Lower leg skin (tissue), 3 donors: ENCODE measurements around the gene TCHP.

Source experiments
- POLR2A ChIP-seq, 2 donors: fragments of 450-650 bp; IDR thresholded peaks; one replicate each; pipeline ENCODE4 v1.6.1; 2016 to 2017; ENCODE audit warnings: antibody characterized with exemption in 2 of 2, mild to moderate bottlenecking in 1 of 2, moderate library complexity in 1 of 2
- TF ChIP-seq, protein P1 (sequence below), 3 donors: fragments of 450-650 bp; IDR thresholded peaks; one replicate each; pipeline ENCODE4 v1.5.1; 2016; ENCODE audit warnings: antibody characterized with exemption in 3 of 3, mild to moderate bottlenecking in 3 of 3, moderate library complexity in 2 of 3

DNA sequence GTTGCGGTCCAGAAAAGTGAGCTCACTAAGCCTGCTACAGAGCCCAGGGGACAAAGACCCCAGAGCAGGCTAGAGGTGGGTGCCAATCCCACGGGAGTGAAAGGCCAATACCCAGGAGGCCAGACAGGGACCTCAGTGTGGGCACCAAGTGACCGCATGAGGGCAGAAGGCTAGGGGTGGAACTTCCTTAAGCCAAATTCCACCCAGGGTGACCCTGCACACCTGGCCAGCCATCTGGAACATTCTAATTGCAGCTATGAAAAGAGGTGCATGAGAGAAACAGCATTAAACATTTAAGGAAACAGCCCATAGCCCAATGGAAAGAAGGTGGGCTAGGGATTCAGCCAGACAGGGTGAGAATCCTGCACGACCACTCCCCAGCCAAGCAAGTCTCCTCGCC lies 39.1 kb upstream of the TCHP start:
- no peak for TF ChIP-seq POLR2A (IDR thresholded peaks at IDR 0.05)
- TF ChIP-seq, protein P1, sequence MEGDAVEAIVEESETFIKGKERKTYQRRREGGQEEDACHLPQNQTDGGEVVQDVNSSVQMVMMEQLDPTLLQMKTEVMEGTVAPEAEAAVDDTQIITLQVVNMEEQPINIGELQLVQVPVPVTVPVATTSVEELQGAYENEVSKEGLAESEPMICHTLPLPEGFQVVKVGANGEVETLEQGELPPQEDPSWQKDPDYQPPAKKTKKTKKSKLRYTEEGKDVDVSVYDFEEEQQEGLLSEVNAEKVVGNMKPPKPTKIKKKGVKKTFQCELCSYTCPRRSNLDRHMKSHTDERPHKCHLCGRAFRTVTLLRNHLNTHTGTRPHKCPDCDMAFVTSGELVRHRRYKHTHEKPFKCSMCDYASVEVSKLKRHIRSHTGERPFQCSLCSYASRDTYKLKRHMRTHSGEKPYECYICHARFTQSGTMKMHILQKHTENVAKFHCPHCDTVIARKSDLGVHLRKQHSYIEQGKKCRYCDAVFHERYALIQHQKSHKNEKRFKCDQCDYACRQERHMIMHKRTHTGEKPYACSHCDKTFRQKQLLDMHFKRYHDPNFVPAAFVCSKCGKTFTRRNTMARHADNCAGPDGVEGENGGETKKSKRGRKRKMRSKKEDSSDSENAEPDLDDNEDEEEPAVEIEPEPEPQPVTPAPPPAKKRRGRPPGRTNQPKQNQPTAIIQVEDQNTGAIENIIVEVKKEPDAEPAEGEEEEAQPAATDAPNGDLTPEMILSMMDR (IDR thresholded peaks at IDR 0.05), result no peak
